ENCODE results near the gene MGAT5.
"Not testable (repeated sequence)": the region's sequence is repeated elsewhere in the genome, so short reads cannot be mapped to it uniquely, and the experiment has no call there.

The MGAT5 gene

DNA sequence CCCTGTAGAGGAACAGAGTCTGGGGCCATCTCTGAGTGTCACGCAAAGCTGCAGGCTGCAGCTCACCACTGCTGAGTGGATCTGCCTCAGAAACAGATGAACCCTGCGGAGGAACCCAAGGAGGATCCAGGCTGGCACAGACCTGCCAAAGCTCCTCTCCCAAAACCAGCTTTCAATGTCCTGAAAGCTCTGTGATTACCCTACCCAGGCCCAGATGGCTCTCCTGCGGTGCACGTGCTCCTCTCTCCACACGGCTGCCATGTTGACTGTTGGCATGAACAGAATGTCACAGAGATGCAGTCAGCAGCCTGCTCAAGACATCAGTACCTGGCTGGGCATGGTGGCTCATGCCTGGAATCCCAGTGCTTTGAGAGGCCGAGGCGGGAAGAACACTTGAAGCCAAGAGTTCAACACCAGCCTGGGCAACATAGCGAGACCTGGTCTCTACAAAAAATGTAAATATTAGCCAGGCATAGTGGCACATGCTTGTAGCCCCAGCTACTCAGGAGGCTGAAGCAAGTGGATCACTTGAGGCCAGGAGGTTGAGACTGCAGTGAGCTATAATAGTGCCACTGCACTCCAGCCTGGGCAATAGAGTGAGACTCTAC, 216.8 kb downstream of the MGAT5 start:
- no peak for DNase-seq

- not testable (repeated sequence) for DNase-seq
Measured at GRCh38 chr2:134476982-134477381, 223.1 kb downstream of the MGAT5 start.

DNA sequence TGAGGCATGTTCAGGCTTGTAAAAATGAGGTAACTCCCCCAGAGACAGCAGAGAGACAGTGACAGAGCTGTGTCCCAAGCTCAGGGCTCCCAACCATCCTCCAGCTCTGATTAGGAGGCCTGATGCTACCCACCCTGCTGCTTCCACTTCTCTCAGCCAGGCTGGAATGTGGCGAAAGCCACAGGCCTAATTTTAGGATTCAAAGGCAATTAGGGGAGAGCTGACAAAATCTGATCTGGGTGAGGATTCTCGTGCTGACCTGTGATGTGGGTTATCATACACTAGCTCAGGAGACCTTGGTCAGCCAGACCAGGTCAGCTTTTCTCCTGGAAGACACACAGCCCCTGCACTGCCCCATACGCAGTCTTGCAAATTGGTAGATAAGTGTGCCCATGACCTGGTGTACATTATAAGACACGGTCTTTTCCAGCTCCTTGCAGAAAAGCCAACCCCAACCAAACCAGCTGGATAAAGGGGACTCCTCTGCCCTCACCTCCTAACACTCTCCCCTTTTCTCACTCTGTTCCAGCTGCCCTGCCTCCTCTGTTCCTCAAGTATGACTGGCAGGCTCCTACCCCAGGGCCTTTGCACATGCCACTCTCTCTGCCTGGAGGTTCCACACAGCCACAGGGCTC, 225.9 kb downstream of the MGAT5 start:
- DNase-seq: no peak

DNA sequence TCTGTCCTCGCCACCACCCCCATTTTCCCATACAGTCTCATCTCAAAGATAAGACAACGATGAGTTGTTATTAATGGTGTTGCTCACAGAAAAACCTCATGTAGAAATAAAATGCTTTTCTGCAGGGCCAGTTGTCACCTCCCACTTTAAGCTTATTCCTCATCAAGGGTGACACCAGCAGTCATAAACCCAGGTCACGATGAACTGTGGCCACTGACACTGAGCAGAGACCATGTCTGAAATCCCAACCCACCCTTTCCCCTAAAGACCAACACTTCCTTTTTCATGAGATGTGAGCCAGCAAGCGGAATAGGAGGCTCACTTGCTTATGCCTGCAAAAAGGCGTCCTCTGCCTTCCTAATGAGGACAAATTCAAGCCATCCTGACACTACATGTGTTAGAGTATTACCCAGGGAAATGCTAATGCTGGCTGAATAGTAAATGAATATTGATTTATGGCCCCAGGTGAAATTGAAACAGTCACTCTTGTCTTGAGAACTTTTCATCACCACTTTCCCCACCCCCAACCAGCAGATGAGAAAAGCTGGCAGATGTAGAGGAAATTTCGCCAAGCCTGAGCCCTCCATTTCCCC, 228.4 kb downstream of the MGAT5 start:
- DNase-seq: no peak

DNA sequence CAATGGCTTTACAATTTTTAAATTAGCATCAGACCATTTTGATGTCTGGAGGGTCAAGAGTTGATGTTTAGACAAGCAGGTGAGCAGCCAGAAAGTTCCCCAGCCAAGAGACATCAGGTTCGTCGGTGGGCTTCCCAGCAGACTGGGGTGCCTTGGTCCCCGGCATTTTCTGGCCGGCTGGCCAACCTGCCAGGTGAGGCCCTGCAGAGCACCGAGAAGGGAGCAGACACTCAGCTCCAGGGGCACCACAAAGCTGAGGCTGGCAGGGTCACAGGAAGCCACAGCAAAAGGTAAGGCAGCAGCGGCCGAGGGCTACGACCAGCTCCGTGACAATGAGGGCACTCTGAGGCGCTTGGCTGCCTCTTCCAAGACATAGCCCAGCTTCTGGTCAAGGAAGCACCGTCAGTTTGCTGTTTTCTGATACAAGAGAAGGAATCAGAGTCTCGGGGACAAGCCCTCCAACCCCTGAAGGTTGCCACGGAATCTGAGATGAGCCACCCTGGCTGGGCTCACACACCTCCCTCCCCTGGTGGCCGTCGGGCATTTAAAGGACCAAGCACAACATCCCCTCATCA, 229.0 kb downstream of the MGAT5 start:
- no peak for DNase-seq

DNA sequence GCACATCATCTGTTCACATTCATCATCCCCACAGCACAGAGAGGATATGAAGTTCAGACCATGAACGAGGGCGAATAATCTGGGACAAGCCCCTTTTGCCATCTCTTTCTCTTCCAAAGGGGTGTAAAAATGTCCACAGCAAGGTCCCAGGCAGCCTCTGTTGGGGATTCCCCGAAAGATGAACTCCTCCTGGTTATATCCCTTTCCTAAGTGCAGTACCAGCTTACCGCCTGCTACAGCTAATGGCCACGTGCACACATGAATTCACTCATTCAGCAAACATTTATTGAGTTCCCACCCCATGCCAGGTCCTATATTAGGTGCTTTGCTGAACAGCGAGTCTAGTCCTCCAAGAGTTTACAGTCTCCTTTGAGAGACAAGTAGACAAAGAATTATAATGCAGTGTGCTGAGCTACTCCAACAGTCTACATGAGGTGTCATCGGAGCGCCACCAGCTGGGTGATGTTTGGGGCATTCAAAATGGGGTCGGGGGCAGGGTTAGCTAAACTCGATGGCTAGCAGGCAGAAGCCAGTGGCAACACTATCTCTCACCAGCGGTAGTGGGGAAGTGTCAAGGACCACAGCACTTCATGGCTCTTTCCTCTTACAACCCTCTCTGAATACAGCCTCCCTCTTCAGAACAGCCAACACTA, 236.0 kb downstream of the MGAT5 start:
- no peak for DNase-seq

DNA sequence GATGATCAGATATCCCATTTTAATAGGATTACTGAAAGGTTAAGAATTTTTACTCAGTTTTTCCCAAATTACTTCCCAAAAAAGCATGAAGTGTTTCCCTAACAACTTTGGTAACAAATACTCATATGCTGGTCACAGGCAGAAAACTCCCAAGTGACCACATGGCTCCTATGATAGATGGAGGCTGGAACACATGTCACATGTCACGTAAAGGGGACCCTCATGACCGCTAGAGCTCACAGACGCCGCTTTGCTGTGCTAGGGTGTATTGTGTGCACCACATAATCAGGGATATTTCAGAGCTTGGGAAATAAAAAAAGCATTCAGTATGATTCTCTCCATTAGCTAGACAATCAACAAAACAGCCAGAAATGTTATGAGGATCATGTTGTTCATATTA, 236.7 kb downstream of the MGAT5 start:
- DNase-seq: no peak

- DNase-seq: no peak
Measured at GRCh38 chr2:134491022-134491421, 237.2 kb downstream of the MGAT5 start.

DNA sequence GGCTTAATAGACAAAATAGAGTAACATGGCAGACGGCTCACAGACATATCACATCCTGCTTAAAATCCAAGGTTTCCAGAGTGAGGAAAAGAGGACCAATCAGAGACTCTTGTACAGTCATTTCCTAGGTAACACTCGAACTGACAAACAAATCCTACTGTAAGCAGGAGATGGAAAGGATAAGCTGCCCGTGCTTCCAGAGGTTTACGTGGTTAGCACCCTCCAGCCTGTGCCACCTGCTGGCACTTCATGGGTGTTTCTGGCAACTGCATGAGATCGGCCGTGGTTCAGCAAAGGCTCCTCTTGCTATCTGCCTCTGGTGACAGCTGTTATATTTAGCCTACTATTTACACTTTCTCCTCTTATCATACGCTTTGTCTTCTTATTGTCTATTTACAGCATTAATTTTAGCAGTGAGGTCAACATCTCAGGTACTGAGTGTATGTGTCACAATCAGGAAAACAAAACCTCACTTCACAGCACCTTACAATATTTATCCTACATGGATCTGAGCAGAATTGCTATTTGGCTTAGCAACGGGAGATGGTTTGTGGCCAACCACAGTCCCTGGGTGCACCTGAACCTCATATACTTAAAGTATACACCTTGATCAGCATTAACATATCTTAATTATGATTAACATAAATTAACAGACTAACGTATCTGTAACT, 238.0 kb downstream of the MGAT5 start:
- DNase-seq: no peak

DNA sequence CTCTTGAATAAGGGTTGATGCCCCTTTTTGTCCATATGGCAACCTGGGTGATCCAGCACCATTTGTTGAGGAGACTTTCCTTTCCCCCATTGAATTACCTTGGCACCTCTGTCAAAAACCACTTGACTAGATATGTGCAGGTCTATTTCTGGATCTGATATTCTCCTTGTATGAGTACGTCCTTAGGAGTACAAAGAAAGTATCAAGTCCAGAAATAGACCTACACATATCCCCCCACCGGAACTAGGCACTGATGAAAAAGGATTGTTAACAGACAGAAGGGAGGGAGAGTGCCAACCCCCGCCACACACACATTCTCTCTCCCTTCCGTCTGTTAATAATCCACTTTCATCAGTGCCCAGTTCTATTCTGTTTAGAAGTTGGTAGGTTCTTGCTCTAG, 239.9 kb downstream of the MGAT5 start:
- no peak for DNase-seq

DNA sequence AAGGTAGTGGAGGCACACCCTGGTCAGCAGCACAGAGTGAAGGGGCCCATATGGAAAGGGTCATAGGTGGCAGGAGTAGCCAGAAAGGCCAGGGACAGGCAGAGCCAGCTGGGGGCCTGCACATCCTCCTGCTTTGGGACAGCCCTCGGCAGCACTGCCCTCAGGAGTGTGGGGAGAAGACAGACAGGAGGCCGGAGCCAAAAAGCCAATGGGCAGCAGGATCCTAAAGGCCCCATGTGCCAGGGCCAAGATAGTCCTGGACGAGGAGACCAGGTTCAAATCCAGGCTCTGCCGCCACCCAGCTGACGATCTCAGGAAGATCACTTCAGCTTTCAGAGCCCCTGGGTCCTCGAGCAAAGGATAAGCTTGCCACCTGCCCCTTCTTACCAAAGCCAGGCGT, 244.8 kb downstream of the MGAT5 start:
- DNase-seq: no peak

- DNase-seq: no peak
Measured at GRCh38 chr2:134499307-134499926, 245.5 kb downstream of the MGAT5 start.

GRCh38 chr2:134500211-134500935, 246.5 kb downstream of the MGAT5 start:
- no peak for DNase-seq

- DNase-seq: no peak
Measured at GRCh38 chr2:134501476-134502091, 247.7 kb downstream of the MGAT5 start.

DNA sequence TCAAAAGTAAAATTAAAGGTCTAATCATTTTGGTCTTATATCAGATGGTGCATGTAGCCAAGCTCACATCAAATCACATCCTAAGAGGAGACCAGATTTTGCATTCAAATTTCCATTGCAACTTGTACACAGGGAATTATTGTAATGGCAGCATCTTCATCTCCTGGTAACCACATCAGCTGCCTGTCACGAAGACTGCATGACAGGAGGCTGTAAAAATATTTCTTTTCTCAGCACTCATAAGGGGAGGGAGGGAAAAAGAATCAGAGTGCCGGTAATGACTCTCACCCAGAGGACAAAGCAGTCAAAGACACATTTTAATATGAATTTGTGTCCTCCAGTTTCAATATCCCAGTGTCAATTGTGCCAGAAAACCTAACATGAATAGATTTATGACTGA, 248.2 kb downstream of the MGAT5 start:
- DNase-seq: no peak

Measured in fibroblast of skin of abdomen (primary cell).